GM18508 (cell line): ENCODE measurements around the gene TXNDC12.
"Not testable (repeated sequence)": the region's sequence is repeated elsewhere in the genome, so short reads cannot be mapped to it uniquely, and the experiment has no call there.

ENCODE experiments used
- ATAC-seq: cut with Tn5 transposase; IDR thresholded peaks from one replicate; pipeline ENCODE4 v1.9.1; 2021; ENCODE audit warnings: moderate number of reproducible peaks; ENCODE audit not compliant: insufficient read depth, unreplicated experiment

The TXNDC12 gene

GRCh38 chr1:52055066-52055865 lies at the start of gene TXNDC12:
Gene TXNDC12, minus strand, starts transcription at chr1:52055191. Its CDS starts 95 bp downstream, at chr1:52055096.
- peak; percentile 45 for ATAC-seq

- peak; percentile 60 for ATAC-seq
Observed at GRCh38 chr1:52102336-52103013, 47.5 kb upstream of the TXNDC12 start.

- no peak for ATAC-seq
Observed at GRCh38 chr1:52098139-52098871, 43.3 kb upstream of the TXNDC12 start.

GRCh38 chr1:52096216-52096615 lies 41.2 kb upstream of the TXNDC12 start:
- ATAC-seq = no peak

- ATAC-seq = not testable (repeated sequence)
Observed at GRCh38 chr1:52094300-52094699, 39.3 kb upstream of the TXNDC12 start.

GRCh38 chr1:52087892-52088291 lies 32.9 kb upstream of the TXNDC12 start:
- ATAC-seq = not testable (repeated sequence)

GRCh38 chr1:52080014-52080415 lies 25.0 kb upstream of the TXNDC12 start:
- ATAC-seq = no peak

- not testable (repeated sequence) for ATAC-seq
Observed at GRCh38 chr1:52077277-52077676, 22.3 kb upstream of the TXNDC12 start.

GRCh38 chr1:52072291-52072690 lies 17.3 kb upstream of the TXNDC12 start:
- no peak for ATAC-seq

GRCh38 chr1:52070704-52071103 lies 15.7 kb upstream of the TXNDC12 start:
- no peak for ATAC-seq

GRCh38 chr1:52063192-52063591 lies 8.2 kb upstream of the TXNDC12 start:
- ATAC-seq = no peak

- ATAC-seq = no peak
Observed at GRCh38 chr1:52060822-52061221, 5.8 kb upstream of the TXNDC12 start.

- no peak for ATAC-seq
Observed at GRCh38 chr1:52059888-52060287, 4.9 kb upstream of the TXNDC12 start.

- ATAC-seq = no peak
Observed at GRCh38 chr1:52059321-52059720, 4.3 kb upstream of the TXNDC12 start.

- no peak for ATAC-seq
Observed at GRCh38 chr1:52057876-52058415, 3.0 kb upstream of the TXNDC12 start.

- no peak for ATAC-seq
Observed at GRCh38 chr1:52057255-52057654, 2.3 kb upstream of the TXNDC12 start.

GRCh38 chr1:52056937-52057231 lies 1.9 kb upstream of the TXNDC12 start:
- ATAC-seq = peak; percentile 27

GRCh38 chr1:52056163-52056936 lies 1.4 kb upstream of the TXNDC12 start, which contains the start of gene BTF3L4:
Gene BTF3L4, plus strand, starts transcription at chr1:52056295. Its CDS starts 3,553 bp downstream, at chr1:52059848.
- peak; percentile 53 for ATAC-seq

GRCh38 chr1:52055866-52056162 lies 823 bp upstream of the TXNDC12 start:
- ATAC-seq = no peak

GRCh38 chr1:52054496-52055065 lies 410 bp downstream of the TXNDC12 start:
- ATAC-seq = no peak
